GM13976 (cell line): ENCODE results near the gene NHERF1.

Source experiments
- DNase-seq: peaks from one replicate; pipeline ENCODE4 v3.0.0; 2012; ENCODE audit warnings: low spot score
- in situ Hi-C: fragments of 300-500 bp; cut with MboI; formaldehyde crosslinking; loops from one replicate; pipeline ENCODE4 v1.12.0; 2022; ENCODE audit warnings: low sequenced_read_pairs, mixed read lengths, inconsistent platforms; ENCODE audit not compliant: unreplicated experiment
- TF ChIP-seq, protein P1 (sequence below): IDR thresholded peaks from 2 replicates; pipeline ENCODE4 v1.5.1; 2012; ENCODE audit warnings: borderline replicate concordance, mild to moderate bottlenecking; ENCODE audit not compliant: insufficient read depth; ENCODE audit errors: extremely low read depth, missing control alignments, control extremely low read depth

NHERF1 gene

DNA sequence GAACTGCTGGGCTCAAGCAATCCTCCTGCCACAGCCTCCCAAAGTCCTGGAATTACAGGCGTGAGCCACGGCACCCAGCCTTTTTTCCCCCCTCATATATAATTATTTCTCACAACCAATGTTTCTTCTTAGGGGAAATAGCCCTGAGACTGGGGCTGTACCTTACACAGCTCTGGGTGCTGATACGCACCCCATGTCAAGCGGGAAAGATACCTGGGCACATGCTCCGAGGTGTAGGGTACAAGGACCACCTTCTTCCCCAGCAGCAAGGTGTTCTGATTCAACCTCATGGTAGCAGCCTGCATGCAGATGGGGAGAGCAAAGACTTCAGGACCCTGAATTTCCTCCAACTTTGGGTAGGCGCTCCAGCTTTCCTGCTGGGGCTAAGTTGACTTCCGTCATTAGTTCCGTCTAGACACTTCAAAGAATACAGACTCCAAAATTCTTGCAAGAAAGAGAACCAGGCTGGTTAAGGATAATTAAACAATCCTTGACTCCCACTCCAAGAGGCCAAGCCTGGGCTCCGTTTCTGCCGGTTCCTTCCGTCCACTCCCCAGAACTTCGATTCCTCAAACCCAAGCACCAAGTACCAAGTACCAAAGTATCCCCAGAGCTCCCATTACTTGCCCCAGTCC is 27.1 kb downstream of the NHERF1 start:
- DNase-seq = no peak
- TF ChIP-seq, protein P1, sequence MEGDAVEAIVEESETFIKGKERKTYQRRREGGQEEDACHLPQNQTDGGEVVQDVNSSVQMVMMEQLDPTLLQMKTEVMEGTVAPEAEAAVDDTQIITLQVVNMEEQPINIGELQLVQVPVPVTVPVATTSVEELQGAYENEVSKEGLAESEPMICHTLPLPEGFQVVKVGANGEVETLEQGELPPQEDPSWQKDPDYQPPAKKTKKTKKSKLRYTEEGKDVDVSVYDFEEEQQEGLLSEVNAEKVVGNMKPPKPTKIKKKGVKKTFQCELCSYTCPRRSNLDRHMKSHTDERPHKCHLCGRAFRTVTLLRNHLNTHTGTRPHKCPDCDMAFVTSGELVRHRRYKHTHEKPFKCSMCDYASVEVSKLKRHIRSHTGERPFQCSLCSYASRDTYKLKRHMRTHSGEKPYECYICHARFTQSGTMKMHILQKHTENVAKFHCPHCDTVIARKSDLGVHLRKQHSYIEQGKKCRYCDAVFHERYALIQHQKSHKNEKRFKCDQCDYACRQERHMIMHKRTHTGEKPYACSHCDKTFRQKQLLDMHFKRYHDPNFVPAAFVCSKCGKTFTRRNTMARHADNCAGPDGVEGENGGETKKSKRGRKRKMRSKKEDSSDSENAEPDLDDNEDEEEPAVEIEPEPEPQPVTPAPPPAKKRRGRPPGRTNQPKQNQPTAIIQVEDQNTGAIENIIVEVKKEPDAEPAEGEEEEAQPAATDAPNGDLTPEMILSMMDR = no peak
- in situ Hi-C loops = no loop called here

DNA sequence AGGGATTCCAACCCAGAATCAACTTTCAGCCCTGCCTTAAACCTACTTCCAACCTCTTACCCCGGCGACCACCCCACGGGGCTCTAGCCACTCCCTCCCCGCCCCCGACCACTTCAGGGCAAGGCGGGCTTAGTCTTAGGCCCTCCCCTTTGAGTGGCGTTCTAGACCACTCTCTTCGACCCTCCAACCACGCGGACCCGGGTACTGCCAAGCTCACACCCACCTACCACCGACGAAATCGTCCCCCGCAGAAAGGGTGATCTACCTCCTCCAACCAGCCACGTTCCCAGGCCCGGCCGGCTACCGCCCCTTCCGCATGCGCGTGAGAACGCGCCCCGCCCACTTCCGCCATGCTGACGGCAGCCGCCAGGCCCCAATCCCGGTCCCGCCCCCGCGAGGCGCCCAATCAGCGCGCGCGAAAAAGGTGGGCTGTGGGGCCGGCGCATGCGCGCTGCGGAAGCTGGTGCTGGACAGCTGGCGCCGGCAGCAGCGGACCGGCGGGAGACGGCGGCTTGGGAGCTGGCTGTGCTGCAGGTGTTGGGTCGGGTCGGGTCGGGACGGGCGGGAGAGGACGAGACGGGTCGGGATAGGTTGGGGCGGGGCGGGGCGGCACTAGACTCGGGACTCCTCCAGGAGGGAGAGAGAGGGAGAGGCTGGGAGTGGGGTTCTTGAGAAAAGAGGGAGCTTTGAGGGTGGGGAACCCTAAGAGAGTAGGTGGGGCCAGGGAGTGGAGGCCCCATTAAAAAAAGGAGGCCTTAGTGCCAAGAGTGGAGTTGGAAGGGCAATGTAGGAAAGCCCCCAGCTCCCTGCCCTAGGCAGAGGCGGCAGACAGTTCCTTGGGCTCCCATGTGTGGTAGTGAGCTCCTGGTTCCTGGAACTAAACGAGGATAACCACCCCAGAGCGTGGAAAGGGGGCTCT is 27.9 kb downstream of the NHERF1 start, which contains the start of gene NAT9:
Gene NAT9 (minus strand): TSS at position 302 of the 919 bp plus-strand sequence. CDS start 647 bp downstream, outside the sequence.
- in situ Hi-C loops = no loop called here
- TF ChIP-seq, protein P1 = no peak

DNA sequence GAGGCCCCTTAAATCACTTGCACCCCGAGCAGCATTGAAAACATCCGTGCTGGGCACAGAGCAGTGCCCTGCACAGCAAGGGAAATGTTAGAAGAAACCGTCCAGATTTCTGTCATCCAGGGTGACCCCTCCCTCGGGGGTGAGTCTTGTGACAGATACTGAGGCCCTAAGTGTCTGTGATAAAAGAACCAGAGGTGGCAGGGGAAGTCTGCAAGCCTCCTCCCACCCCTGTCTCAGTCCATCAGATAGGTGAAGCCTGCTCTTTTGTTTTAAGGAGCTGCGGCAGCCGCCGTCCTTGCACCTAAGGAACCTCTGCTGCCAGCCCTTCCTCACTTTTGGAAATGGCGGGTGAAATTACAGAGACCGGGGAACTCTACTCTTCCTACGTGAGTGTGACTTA is 28.6 kb downstream of the NHERF1 start:
- no peak for DNase-seq
- in situ Hi-C loops = no loop called here
- TF ChIP-seq, protein P1 = no peak

More for the DNA sequence above, 27.9 kb downstream of the NHERF1 start, which contains the start of gene NAT9:
- peak; percentile 100 for DNase-seq

- no peak for DNase-seq
- TF ChIP-seq, protein P1 = no peak
- in situ Hi-C loops = no loop called here
These were observed 29.6 kb downstream of the NHERF1 start for GRCh38 chr17:74777901-74778515.

- TF ChIP-seq, protein P1 = no peak
- no peak for DNase-seq
- in situ Hi-C loops = no loop called here
These were observed 30.5 kb downstream of the NHERF1 start for GRCh38 chr17:74778960-74779359.

DNA sequence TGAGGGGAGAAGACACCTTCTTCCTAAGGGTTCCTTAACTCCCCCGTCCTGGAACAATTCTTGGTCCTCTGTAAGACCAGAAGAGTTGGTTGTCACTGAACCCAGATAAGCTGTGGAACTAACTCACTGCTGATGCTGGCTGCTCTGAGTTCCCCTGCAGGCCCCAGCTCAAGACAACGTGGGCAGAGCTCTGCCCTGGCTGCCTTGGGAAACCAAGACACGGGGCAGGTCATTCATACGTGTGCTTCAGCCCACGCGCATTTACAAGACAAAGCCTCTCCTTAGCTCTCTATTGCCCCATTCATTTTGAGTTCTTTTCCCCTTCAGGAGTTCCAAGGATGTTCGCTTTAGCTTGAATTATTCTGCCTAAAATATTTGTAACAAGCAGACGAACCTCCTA is 31.1 kb downstream of the NHERF1 start:
- in situ Hi-C loops = no loop called here
- TF ChIP-seq, protein P1 = no peak
- no peak for DNase-seq
